DMS79 treated with DMSO at 0.1 percent for 48 hours (cell line): ENCODE results near the gene MAP6D1.

ENCODE experiments used
- DNase-seq: peaks from one replicate; lab custom pipeline; 2025; lab: John Stamatoyannopoulos, UW

Gene MAP6D1

GRCh38 chr3:183823963-183824362 lies 1.4 kb downstream of the MAP6D1 start:
- peak; percentile 92 for DNase-seq

GRCh38 chr3:183822631-183823030 lies 2.7 kb downstream of the MAP6D1 start:
- no peak for DNase-seq

GRCh38 chr3:183819831-183820230 lies 5.5 kb downstream of the MAP6D1 start:
- no peak for DNase-seq

- no peak for DNase-seq
Measured at GRCh38 chr3:183818706-183819624, 6.4 kb downstream of the MAP6D1 start.

GRCh38 chr3:183818041-183818620 lies 7.2 kb downstream of the MAP6D1 start:
- no peak for DNase-seq

GRCh38 chr3:183817639-183818038 lies 7.7 kb downstream of the MAP6D1 start:
- DNase-seq = no peak

- peak; percentile 30 for DNase-seq
Measured at GRCh38 chr3:183816681-183817510, 8.5 kb downstream of the MAP6D1 start.

GRCh38 chr3:183815951-183816475 lies 9.4 kb downstream of the MAP6D1 start:
- DNase-seq = peak; percentile 74

GRCh38 chr3:183815563-183815940 lies 9.8 kb downstream of the MAP6D1 start:
- DNase-seq = peak; percentile 49

GRCh38 chr3:183814240-183814639 lies 11.1 kb downstream of the MAP6D1 start:
- DNase-seq = no peak

- DNase-seq = peak; percentile 79
Measured at GRCh38 chr3:183812761-183813445, 12.5 kb downstream of the MAP6D1 start.

- DNase-seq = no peak
Measured at GRCh38 chr3:183811638-183812037, 13.7 kb downstream of the MAP6D1 start.

- DNase-seq = no peak
Measured at GRCh38 chr3:183810643-183811594, 14.5 kb downstream of the MAP6D1 start.

GRCh38 chr3:183809270-183809669 lies 16.1 kb downstream of the MAP6D1 start:
- no peak for DNase-seq

GRCh38 chr3:183808355-183808754 lies 17.0 kb downstream of the MAP6D1 start:
- DNase-seq = no peak

- no peak for DNase-seq
Measured at GRCh38 chr3:183807881-183808280, 17.5 kb downstream of the MAP6D1 start.

GRCh38 chr3:183807209-183807728 lies 18.1 kb downstream of the MAP6D1 start:
- peak; percentile 94 for DNase-seq

GRCh38 chr3:183802989-183803388 lies 22.4 kb downstream of the MAP6D1 start:
- peak; percentile 94 for DNase-seq

- no peak for DNase-seq
Measured at GRCh38 chr3:183801601-183802000, 23.8 kb downstream of the MAP6D1 start.

- no peak for DNase-seq
Measured at GRCh38 chr3:183800243-183800863, 25.0 kb downstream of the MAP6D1 start.
